Suprapubic skin (tissue), 4 donors: ENCODE results near the gene NME7. TPM values are rescaled to one million over a fixed set of nuclear protein-coding genes. Genes with fewer than 3 reads are reported as not detected.
A peak's percentile ranks its signal among the peaks of the same experiment; 100 is the strongest.
"Not testable (repeated sequence)": the region's sequence is repeated elsewhere in the genome, so short reads cannot be mapped to it uniquely, and the experiment has no call there.

Experiments used
- DNase-seq, 2 donors: peaks; one replicate each; pipeline ENCODE4 v3.0.0-alpha.2; 2019; ENCODE audit warnings: low spot score in 2 of 2
- H3K27ac ChIP-seq: fragments of 200-600 bp; sonication (generic); one replicate; pipeline ENCODE4 v1.5.1; 2019
- H3K27me3 ChIP-seq: fragments of 200-600 bp; sonication (generic); one replicate; pipeline ENCODE4 v1.5.1; 2019
- H3K36me3 ChIP-seq: fragments of 200-600 bp; sonication (generic); one replicate; pipeline ENCODE4 v1.5.1; 2019
- H3K4me1 ChIP-seq: fragments of 200-600 bp; sonication (generic); one replicate; pipeline ENCODE4 v1.5.1; 2019
- H3K4me3 ChIP-seq: fragments of 200-600 bp; sonication (generic); one replicate; pipeline ENCODE4 v1.5.1; 2019; ENCODE audit warnings: mild to moderate bottlenecking
- H3K9me3 ChIP-seq: fragments of 200-600 bp; sonication (generic); one replicate; pipeline ENCODE4 v1.5.1; 2019
- EP300 ChIP-seq: sonication (generic); formaldehyde crosslinking; IDR thresholded peaks from one replicate; pipeline ENCODE4 v1.6.1; 2017; ENCODE audit warnings: antibody characterized with exemption
- POLR2A ChIP-seq, 2 donors: fragments of 450-650 bp; IDR thresholded peaks; one replicate each; pipeline ENCODE4 v1.6.1; 2017; ENCODE audit warnings: antibody characterized with exemption in 2 of 2, mild to moderate bottlenecking in 2 of 2, moderate library complexity in 2 of 2
- POLR2AphosphoS5 ChIP-seq, 3 donors: sonication (generic); formaldehyde crosslinking; IDR thresholded peaks; one replicate each; pipeline ENCODE4 v1.6.1; 2017; ENCODE audit warnings: antibody characterized with exemption in 3 of 3
- WGBS: methylation state at CpG from one replicate; pipeline ENCODE4 v1.1.5; 2018; 5-methylcytosine and 5-hydroxymethylcytosine counted together
- total RNA-seq, 4 donors: library from RNA; depleted of rRNA; stranded (reverse); fragments of >200 nt; gene quantifications; one replicate each; pipeline ENCODE4 v1.1.0, GENCODE V29; 2016
- TF ChIP-seq, protein P1 (sequence below), 2 donors: fragments of 200-600 bp in 1 of 2; fragments of 450-650 bp in 1 of 2; sonication (generic) in 1 of 2; IDR thresholded peaks; one replicate each; pipeline ENCODE4 v1.5.1; 2016 to 2019; ENCODE audit warnings: antibody characterized with exemption in 2 of 2, mild to moderate bottlenecking in 1 of 2, moderate library complexity in 1 of 2

The NME7 gene, protein sequence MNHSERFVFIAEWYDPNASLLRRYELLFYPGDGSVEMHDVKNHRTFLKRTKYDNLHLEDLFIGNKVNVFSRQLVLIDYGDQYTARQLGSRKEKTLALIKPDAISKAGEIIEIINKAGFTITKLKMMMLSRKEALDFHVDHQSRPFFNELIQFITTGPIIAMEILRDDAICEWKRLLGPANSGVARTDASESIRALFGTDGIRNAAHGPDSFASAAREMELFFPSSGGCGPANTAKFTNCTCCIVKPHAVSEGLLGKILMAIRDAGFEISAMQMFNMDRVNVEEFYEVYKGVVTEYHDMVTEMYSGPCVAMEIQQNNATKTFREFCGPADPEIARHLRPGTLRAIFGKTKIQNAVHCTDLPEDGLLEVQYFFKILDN
- total RNA-seq: 10 to 100 TPM in 3 of 4 donors, 1 to 10 TPM in 1; 9.5 to 13.9 (median 11.7) TPM

DNA sequence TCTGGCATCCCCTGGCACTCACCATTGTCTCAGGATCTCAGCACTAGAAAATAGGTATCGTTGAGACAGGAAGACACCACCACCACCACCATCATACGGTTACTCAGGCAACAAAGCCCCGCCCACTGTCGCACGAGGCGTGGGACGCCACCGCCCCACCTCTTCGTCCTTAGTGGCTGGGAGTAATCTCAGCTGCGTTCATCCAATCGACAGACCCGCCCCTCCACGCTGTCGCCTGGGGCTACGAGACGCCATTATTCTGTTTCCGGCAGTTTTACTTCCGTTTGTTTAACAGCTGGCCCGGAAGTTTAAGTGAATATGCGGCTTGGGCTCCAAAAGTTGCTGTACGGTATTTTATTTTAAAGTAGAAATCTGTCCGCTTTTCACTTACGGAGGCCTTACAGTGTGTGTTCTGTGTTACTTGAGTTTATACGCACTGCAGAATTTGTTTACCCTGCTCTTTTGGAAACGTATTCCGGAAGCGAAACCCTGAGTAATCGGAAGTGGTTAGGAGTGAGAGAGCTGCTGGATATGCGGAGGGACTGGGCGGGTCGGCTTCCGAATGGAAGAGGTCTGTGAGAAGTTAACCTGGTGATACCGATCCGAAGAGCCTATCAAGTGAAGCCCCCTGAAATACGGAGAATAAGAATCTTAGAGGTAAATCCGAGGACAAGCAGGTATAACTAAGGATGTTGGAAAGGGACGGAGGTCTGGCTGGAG lies at the start of gene NME7, which contains the start of gene BLZF1:
TSS of gene NME7 (minus strand) at position 112 of the 720 bp plus-strand sequence. CDS start at position 25, 87 bp downstream.
TSS of gene BLZF1 (plus strand) at position 510 of the 720 bp plus-strand sequence. CDS start 1,328 bp downstream, outside the sequence.
- whole genome bisulfite sequencing: under 1% methylated on average over 37 of the region's 37 CpGs

DNA sequence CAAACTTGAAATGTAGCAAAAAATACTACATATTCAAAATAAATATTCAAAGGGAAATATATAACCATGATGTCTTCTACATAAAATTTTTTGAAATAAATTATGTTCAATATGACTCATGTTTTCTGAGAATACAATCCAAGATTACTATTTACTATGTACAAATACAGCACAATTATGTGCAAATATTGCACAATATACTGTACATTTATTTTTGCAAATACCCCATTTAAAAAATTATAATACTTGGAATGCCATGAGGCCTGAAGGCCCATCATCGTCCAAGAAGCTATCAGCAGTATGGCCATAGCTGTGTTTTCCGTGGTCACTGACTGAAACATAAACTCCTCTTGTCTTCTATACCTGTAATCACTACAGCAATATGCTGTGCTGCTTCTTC lies 47.4 kb upstream of the NME7 start:
- Histone ChIP-seq H3K27me3 (no peaks in the 10 kb centered on the region), H3K9me3 (peaks cover 13% of the 10 kb centered on the region), H3K36me3 (no peaks in the 10 kb centered on the region), H3K27ac (no peak overlapping the region), H3K4me1 (no peaks in the 10 kb centered on the region), H3K4me3 (no peak overlapping the region)
- TF ChIP-seq POLR2A (IDR thresholded peaks at IDR 0.05) (no peak), POLR2AphosphoS5 (IDR thresholded peaks at IDR 0.05) (no peak), EP300 (no peak)
- TF ChIP-seq, protein P1, sequence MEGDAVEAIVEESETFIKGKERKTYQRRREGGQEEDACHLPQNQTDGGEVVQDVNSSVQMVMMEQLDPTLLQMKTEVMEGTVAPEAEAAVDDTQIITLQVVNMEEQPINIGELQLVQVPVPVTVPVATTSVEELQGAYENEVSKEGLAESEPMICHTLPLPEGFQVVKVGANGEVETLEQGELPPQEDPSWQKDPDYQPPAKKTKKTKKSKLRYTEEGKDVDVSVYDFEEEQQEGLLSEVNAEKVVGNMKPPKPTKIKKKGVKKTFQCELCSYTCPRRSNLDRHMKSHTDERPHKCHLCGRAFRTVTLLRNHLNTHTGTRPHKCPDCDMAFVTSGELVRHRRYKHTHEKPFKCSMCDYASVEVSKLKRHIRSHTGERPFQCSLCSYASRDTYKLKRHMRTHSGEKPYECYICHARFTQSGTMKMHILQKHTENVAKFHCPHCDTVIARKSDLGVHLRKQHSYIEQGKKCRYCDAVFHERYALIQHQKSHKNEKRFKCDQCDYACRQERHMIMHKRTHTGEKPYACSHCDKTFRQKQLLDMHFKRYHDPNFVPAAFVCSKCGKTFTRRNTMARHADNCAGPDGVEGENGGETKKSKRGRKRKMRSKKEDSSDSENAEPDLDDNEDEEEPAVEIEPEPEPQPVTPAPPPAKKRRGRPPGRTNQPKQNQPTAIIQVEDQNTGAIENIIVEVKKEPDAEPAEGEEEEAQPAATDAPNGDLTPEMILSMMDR (IDR thresholded peaks at IDR 0.05): no peak
- DNase-seq: no peak
- 85% methylated on average over 2 of the region's 2 CpGs for WGBS

More for the DNA sequence above, at the start of gene NME7, which contains the start of gene BLZF1:
- peak; percentile 98 for DNase-seq
- peak within 1 kb of the TSS; percentile 84 for H3K27ac ChIP-seq
- TF ChIP-seq POLR2A (IDR thresholded peaks at IDR 0.05) (no peak), POLR2AphosphoS5 (IDR thresholded peaks at IDR 0.05) (no peak), EP300 (no peak)
- TF ChIP-seq, protein P1 (IDR thresholded peaks at IDR 0.05): no peak
- peaks cover 10% of the 10 kb centered on the region for H3K36me3 ChIP-seq
- peak within 1 kb of the TSS; percentile 80 for H3K4me3 ChIP-seq
- H3K27me3 ChIP-seq: no peaks in the 10 kb centered on the region
- H3K4me1 ChIP-seq: peaks cover 23% of the 10 kb centered on the region
- H3K9me3 ChIP-seq: no peaks in the 10 kb centered on the region

DNA sequence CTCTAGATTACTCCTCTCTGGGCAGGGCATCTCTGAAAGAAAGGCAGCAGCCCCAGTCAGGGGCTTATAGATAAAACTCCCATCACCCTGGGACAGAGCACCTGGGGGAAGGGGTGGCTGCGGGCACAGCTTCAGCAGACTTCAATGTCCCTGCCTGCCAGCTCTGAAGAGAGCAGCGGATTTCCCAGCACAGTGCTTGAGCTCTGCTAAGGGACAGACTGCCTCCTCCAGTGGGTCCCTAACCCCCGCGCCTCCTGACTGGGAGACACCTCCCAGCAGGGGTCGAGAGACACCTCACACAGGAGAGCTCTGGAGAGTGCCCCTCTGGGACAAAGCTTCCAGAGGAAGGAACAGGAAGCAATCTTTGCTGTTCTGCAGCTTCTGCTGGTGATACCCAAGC lies 40.7 kb upstream of the NME7 start:
- H3K9me3 ChIP-seq: peaks cover 24% of the 10 kb centered on the region
- not testable (repeated sequence) for H3K27me3 ChIP-seq, DNase-seq, H3K4me3 ChIP-seq, H3K4me1 ChIP-seq, H3K27ac ChIP-seq, H3K36me3 ChIP-seq
- WGBS: 81% methylated on average over 3 of the region's 5 CpGs

DNA sequence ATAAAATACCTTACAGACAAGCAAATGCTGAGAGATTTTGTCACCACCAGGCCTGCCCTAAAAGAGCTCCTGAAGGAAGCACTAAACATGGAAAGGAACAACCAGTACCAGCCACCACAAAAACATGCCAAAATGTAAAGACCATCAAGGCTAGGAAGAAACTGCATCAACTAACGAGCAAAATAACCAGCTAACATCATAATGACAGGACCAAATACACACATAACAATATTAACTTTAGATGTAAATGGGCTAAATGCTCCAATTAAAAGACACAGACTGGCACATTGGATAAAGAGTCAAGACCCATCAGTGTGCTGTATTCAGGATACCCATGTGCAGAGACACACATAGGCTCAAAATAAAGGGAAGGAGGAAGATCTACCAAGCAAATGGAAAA lies 35.0 kb upstream of the NME7 start:
- not testable (repeated sequence) for H3K9me3 ChIP-seq, H3K27me3 ChIP-seq, H3K36me3 ChIP-seq, H3K27ac ChIP-seq, H3K4me3 ChIP-seq, H3K4me1 ChIP-seq, DNase-seq
- WGBS: 100% methylated on average over 1 of the region's 1 CpG

DNA sequence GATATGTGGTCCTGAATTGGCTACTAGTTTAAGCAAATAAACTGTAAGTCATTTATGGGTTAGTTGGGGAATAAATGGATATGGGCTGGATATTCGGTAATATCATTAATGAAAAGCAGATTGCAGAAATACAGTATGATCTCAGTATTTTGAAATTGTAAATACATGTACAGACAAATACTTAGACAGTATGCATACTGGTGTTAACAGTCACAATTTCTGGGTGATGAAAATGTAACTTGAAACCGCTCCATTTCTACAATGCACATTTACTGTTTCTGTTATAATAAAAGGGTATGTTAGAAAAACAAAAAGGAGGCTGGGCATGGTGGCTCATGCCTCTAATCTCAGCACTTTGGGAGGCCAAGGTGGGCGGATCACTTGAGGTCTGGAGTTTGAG lies 28.4 kb upstream of the NME7 start:
- Histone ChIP-seq H3K36me3 (peaks cover 42% of the 10 kb centered on the region), H3K9me3 (no peaks in the 10 kb centered on the region), H3K27ac (no peak overlapping the region), H3K4me1 (no peaks in the 10 kb centered on the region), H3K4me3 (no peak overlapping the region), H3K27me3 (no peaks in the 10 kb centered on the region)
- no peak for DNase-seq
- WGBS: 83% methylated on average over 3 of the region's 3 CpGs
- TF ChIP-seq EP300 (no peak), POLR2AphosphoS5 (IDR thresholded peaks at IDR 0.05) (no peak), POLR2A (IDR thresholded peaks at IDR 0.05) (no peak)
- TF ChIP-seq, protein P1 (IDR thresholded peaks at IDR 0.05): no peak

DNA sequence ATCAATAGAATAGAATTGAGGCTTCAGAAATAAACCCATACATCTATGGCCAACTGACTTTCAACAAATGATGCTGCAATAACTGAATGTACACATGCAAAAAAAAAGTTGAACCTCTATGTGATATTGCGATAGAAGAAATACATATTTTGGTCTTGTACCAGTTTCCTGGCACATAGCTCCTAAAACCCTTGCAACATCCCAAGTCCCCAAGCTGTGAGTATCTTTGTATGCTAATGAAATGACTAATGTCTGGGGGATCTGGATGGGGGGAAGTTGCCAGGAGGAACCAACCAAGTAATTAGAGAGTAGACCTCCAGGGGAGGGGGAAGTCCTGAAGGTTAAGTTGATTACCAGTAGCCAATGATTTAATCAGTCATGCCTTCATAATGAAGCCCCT lies 24.8 kb upstream of the NME7 start:
- DNase-seq: no peak
- WGBS: 97% methylated on average over 1 of the region's 1 CpG
- H3K4me3 ChIP-seq: no peak overlapping the region
- H3K9me3 ChIP-seq: no peaks in the 10 kb centered on the region
- H3K4me1 ChIP-seq: no peaks in the 10 kb centered on the region
- TF ChIP-seq EP300 (no peak), POLR2AphosphoS5 (IDR thresholded peaks at IDR 0.05) (no peak), POLR2A (IDR thresholded peaks at IDR 0.05) (no peak)
- TF ChIP-seq, protein P1 (IDR thresholded peaks at IDR 0.05): no peak
- no peak overlapping the region for H3K27ac ChIP-seq
- H3K27me3 ChIP-seq: no peaks in the 10 kb centered on the region
- peaks cover 74% of the 10 kb centered on the region for H3K36me3 ChIP-seq
